Measurements from ENCODE around the gene JAGN1.

GRCh38 chr3:9899289-9899791 lies 8.9 kb downstream of the JAGN1 start:
- no peak for TF ChIP-seq POLR2A (IDR thresholded peaks at IDR 0.05; ENCODE audit: extremely low read depth, insufficient read length)
- TF ChIP-seq CTCF (IDR thresholded peaks at IDR 0.05; ENCODE audit: low read depth, low read length) = no peak
- TF ChIP-seq MYC (IDR thresholded peaks at IDR 0.05; ENCODE audit: low read depth, low read length) = no peak

All from NB4 (cell line).